IMR-90 (cell line): ENCODE results near the gene ZNF277. TPM values are rescaled to one million over a fixed set of nuclear protein-coding genes. Genes with fewer than 3 reads are reported as not detected.

Experiments
- ATAC-seq: fragments of 200-7000 bp; cut with Tn5 transposase; 2 replicates; pipeline ENCODE4 v1.9.1; 2020; ENCODE audit warnings: low read depth, mild to moderate bottlenecking, moderate library complexity
- BruUV-seq: library from RNA; stranded (reverse); fragments of 400-500 nt; replicated peaks from 2 replicates; lab custom pipeline; 2021; lab: Mats Ljungman, UMichigan
- CTCF ChIA-PET: fragments of 300-600 bp; formaldehyde crosslinking; extraction: SDS; loops from one replicate; lab custom pipeline; 2021; ENCODE audit warnings: antibody characterized with exemption; lab: Yijun Ruan, JAX
- POLR2A ChIA-PET: fragments of 300-600 bp; sonication (Branson Sonifier 250); formaldehyde crosslinking; loops from one replicate; lab custom pipeline; 2022; ENCODE audit warnings: antibody characterized with exemption; ENCODE audit not compliant: unreplicated experiment; lab: Charles Lee
- DNase-seq: peaks from one replicate; pipeline ENCODE4 v3.0.0; 2013
- H2AFZ ChIP-seq: replicated peaks from 2 replicates; pipeline ENCODE3; 2013; ENCODE audit warnings: low read length, mild to moderate bottlenecking; ENCODE audit not compliant: poor library complexity
- H2AK5ac ChIP-seq: 2 replicates; pipeline ENCODE4 v1.6.1; 2013; ENCODE audit warnings: low read depth, low read length, inconsistent platforms
- H2AK9ac ChIP-seq: replicated peaks from 2 replicates; pipeline ENCODE3; 2013; ENCODE audit warnings: mild to moderate bottlenecking, low read depth, low read length, moderate library complexity; ENCODE audit not compliant: poor library complexity
- H2BK120ac ChIP-seq: 2 replicates; pipeline ENCODE4 v1.6.1; 2013; ENCODE audit warnings: low read depth, low read length, inconsistent platforms
- H2BK15ac ChIP-seq: 3 replicates; pipeline ENCODE4 v1.6.1; 2013; ENCODE audit warnings: low read depth, low read length, inconsistent platforms
- H2BK20ac ChIP-seq: 2 replicates; pipeline ENCODE4 v1.6.1; 2013; ENCODE audit warnings: low read depth, mild to moderate bottlenecking, inconsistent platforms, low read length, moderate library complexity
- H2BK5ac ChIP-seq: 2 replicates; pipeline ENCODE4 v1.6.1; 2013; ENCODE audit warnings: mild to moderate bottlenecking, low read depth, low read length, inconsistent platforms; ENCODE audit not compliant: poor library complexity, severe bottlenecking
- H3K14ac ChIP-seq: replicated peaks from 2 replicates; pipeline ENCODE4 v1.6.1; 2013; ENCODE audit warnings: low read depth, low read length, inconsistent platforms
- H3K18ac ChIP-seq: 2 replicates; pipeline ENCODE4 v1.6.1; 2013; ENCODE audit warnings: low read depth, low read length, control low read depth
- H3K23ac ChIP-seq: 2 replicates; pipeline ENCODE4 v1.6.1; 2013; ENCODE audit warnings: low read depth, low read length, inconsistent platforms
- H3K27ac ChIP-seq: 2 replicates; pipeline ENCODE4 v1.5.1; 2013; ENCODE audit warnings: mild to moderate bottlenecking, control low read depth, low read length; ENCODE audit not compliant: insufficient read depth
- H3K27me3 ChIP-seq: 2 replicates; pipeline ENCODE4 v1.6.1; 2013; ENCODE audit warnings: low read length; ENCODE audit not compliant: control insufficient read depth, insufficient read depth
- H3K36me3 ChIP-seq: 2 replicates; pipeline ENCODE4 v1.6.1; 2013; ENCODE audit warnings: low read length, mixed read lengths; ENCODE audit not compliant: control insufficient read depth, insufficient read depth
- H3K4ac ChIP-seq: 2 replicates; pipeline ENCODE4 v1.6.1; 2013; ENCODE audit warnings: low read depth, low read length, inconsistent platforms
- H3K4me1 ChIP-seq: 2 replicates; pipeline ENCODE4 v1.6.1; 2013; ENCODE audit warnings: low read length, mixed read lengths; ENCODE audit not compliant: control insufficient read depth, insufficient read depth
- H3K4me2 ChIP-seq: 2 replicates; pipeline ENCODE4 v1.6.1; 2013; ENCODE audit warnings: low read depth, mild to moderate bottlenecking, control low read depth, low read length, moderate library complexity
- H3K4me3 ChIP-seq: 2 replicates; pipeline ENCODE4 v1.5.1; 2013; ENCODE audit warnings: low read depth, mild to moderate bottlenecking, control low read depth, low read length, moderate library complexity; ENCODE audit not compliant: insufficient read depth
- H3K56ac ChIP-seq: 2 replicates; pipeline ENCODE4 v1.6.1; 2013; ENCODE audit warnings: low read length, inconsistent platforms; ENCODE audit not compliant: insufficient read depth; ENCODE audit errors: extremely low read depth
- H3K79me1 ChIP-seq, 2 experiments: 2 replicates each; pipeline ENCODE4 v1.6.1; 2013; ENCODE audit warnings: low read length in 2 of 2, inconsistent platforms in 1 of 2, low read depth in 1 of 2
- H3K9ac ChIP-seq: 2 replicates; pipeline ENCODE4 v1.6.1; 2013; ENCODE audit warnings: low read depth, low read length, control low read depth
- H3K9me1 ChIP-seq: 2 replicates; pipeline ENCODE4 v1.6.1; 2013; ENCODE audit warnings: low read length, inconsistent platforms; ENCODE audit not compliant: insufficient read depth
- H3K9me3 ChIP-seq: 2 replicates; pipeline ENCODE4 v1.6.1; 2013; ENCODE audit warnings: low read length; ENCODE audit not compliant: control insufficient read depth, insufficient read depth
- H4K20me1 ChIP-seq: 2 replicates; pipeline ENCODE4 v1.6.1; 2013; ENCODE audit warnings: low read length, inconsistent platforms; ENCODE audit not compliant: insufficient read depth
- H4K5ac ChIP-seq: 2 replicates; pipeline ENCODE4 v1.6.1; 2013; ENCODE audit warnings: mild to moderate bottlenecking, low read depth, low read length, control low read depth
- H4K8ac ChIP-seq, 2 experiments: 2 replicates each; pipeline ENCODE4 v1.6.1; 2013; ENCODE audit warnings: low read depth in 2 of 2, low read length in 2 of 2, control low read depth in 1 of 2, inconsistent platforms in 1 of 2
- H4K91ac ChIP-seq: 2 replicates; pipeline ENCODE4 v1.6.1; 2013; ENCODE audit warnings: low read depth, low read length, inconsistent platforms; ENCODE audit not compliant: insufficient read depth
- BHLHE40 ChIP-seq: fragments of 150-350 bp; IDR thresholded peaks from 2 replicates; pipeline ENCODE4 v1.6.1; 2016; ENCODE audit warnings: mild to moderate bottlenecking, low read depth, low read length
- CEBPB ChIP-seq: IDR thresholded peaks from 2 replicates; pipeline ENCODE4 v1.6.1; 2012; ENCODE audit warnings: low read depth, low read length, improper control_type of control experiment
- CHD1 ChIP-seq: IDR thresholded peaks from 2 replicates; pipeline ENCODE4 v1.6.1; 2012; ENCODE audit warnings: low read depth, low read length, improper control_type of control experiment
- ELK1 ChIP-seq: fragments of 150-350 bp; IDR thresholded peaks from 2 replicates; pipeline ENCODE4 v1.6.1; 2016; ENCODE audit warnings: low read depth, mild to moderate bottlenecking, low read length, moderate library complexity, borderline replicate concordance
- FOS ChIP-seq: fragments of 150-350 bp; IDR thresholded peaks from 2 replicates; pipeline ENCODE4 v1.6.1; 2016; ENCODE audit warnings: low read depth, low read length
- MAFK ChIP-seq: IDR thresholded peaks from 2 replicates; pipeline ENCODE4 v1.6.1; 2012; ENCODE audit warnings: low read depth, low read length, improper control_type of control experiment
- MAZ ChIP-seq: IDR thresholded peaks from 2 replicates; pipeline ENCODE4 v1.6.1; 2012; ENCODE audit warnings: low read depth, mild to moderate bottlenecking, low read length, improper control_type of control experiment, moderate library complexity, borderline replicate concordance
- MXI1 ChIP-seq: IDR thresholded peaks from 2 replicates; pipeline ENCODE4 v1.6.1; 2012; ENCODE audit warnings: low read depth, mild to moderate bottlenecking, low read length, moderate library complexity, borderline replicate concordance
- NFE2L2 ChIP-seq: fragments of 150-350 bp; IDR thresholded peaks from 2 replicates; pipeline ENCODE4 v1.6.1; 2016; ENCODE audit warnings: low read depth, mild to moderate bottlenecking, low read length
- POLR2A ChIP-seq: IDR thresholded peaks from 2 replicates; pipeline ENCODE4 v1.6.1; 2012; ENCODE audit warnings: mild to moderate bottlenecking, low read depth, low read length
- RAD21 ChIP-seq: IDR thresholded peaks from 2 replicates; pipeline ENCODE4 v1.6.1; 2012; ENCODE audit warnings: low read length, improper control_type of control experiment
- RCOR1 ChIP-seq: IDR thresholded peaks from 2 replicates; pipeline ENCODE4 v1.6.1; 2012; ENCODE audit warnings: mild to moderate bottlenecking, low read length, improper control_type of control experiment; ENCODE audit not compliant: insufficient replicate concordance
- RFX5 ChIP-seq: IDR thresholded peaks from 2 replicates; pipeline ENCODE4 v1.8.0; 2012; ENCODE audit warnings: low read depth, mild to moderate bottlenecking, low read length, moderate library complexity
- SMC3 ChIP-seq: fragments of 150-350 bp; IDR thresholded peaks from 2 replicates; pipeline ENCODE4 v1.6.1; 2016; ENCODE audit warnings: low read depth, mild to moderate bottlenecking, antibody characterized with exemption, low read length, moderate library complexity
- WGBS, 2 experiments: methylation state at CpG; one replicate each; pipeline versions ENCODE4 v1.1.5 to v1.1.7; 2013; ENCODE audit warnings: missing lambda C conversion rate in 2 of 2; ENCODE audit not compliant: insufficient read length in 1 of 2; ENCODE audit errors: extremely low coverage in 2 of 2; 5-methylcytosine and 5-hydroxymethylcytosine counted together
- dilution Hi-C: fragments of 300-500 bp; cut with HindIII; formaldehyde crosslinking; loops from one replicate; pipeline ENCODE4 v1.14.3; 2018; ENCODE audit warnings: low sequenced_read_pairs; ENCODE audit not compliant: unreplicated experiment
- in situ Hi-C: fragments of 300-500 bp; cut with MboI; formaldehyde crosslinking; loops from 3 replicates; pipeline ENCODE4 v1.14.3; 2019; ENCODE audit warnings: low sequenced_read_pairs, inconsistent platforms, mixed read lengths
- intact Hi-C: fragments of 100-400 bp; cut with micrococcal nuclease; formaldehyde crosslinking; loops from 2 replicates; pipeline ENCODE4 v1.10.0; 2022
- polyA plus RNA-seq, 3 experiments: library from polyadenylated mRNA; depleted of rRNA; stranded (reverse); fragments of >200 nt; gene quantifications; 2 replicates each; pipeline ENCODE4 v1.2.3, GENCODE V29; 2012; ENCODE audit warnings: low replicate concordance in 1 of 3
- total RNA-seq: library from RNA; depleted of rRNA; stranded (reverse); fragments of >200 nt; gene quantifications from 2 replicates; pipeline ENCODE4 v1.2.3, GENCODE V29; 2012
- TF ChIP-seq, protein P1 (sequence below): fragments of 150-350 bp; IDR thresholded peaks from 2 replicates; pipeline ENCODE4 v1.6.1; 2017; ENCODE audit warnings: mild to moderate bottlenecking, antibody characterized with exemption, low read length, low read depth
- TF ChIP-seq, protein P2 (sequence below): conservative IDR thresholded peaks from 2 replicates; pipeline ENCODE4 v1.5.1; 2012; ENCODE audit warnings: mild to moderate bottlenecking, low read depth, low read length, improper control_type of control experiment

The ZNF277 gene
- total and polyA plus RNA-seq, 2 of the 4 experiments (the other 2 are of a cell fraction), result 7.3 to 21.3 TPM

DNA sequence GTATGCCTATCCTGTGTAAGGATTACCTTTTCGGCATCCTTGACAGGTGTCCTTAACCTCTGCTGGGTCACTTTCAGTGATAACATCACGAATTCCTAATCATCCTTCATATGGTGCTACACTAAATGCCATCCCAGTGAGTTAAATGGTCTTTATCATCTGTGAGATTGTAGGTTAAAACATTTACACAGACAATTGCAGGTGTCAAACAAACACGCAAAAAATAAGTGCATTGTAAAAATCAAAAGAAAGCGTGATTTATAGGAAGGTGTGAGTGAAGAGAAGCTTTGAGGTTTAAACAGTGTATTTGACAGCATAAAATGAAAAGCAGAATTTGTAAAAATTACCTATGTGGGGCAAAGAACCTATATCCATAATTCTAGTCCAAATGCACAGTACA is 132.3 kb downstream of the ZNF277 start:
- H3K9me3 ChIP-seq, result no peaks in the 10 kb centered on the region
- no peak for TF ChIP-seq CHD1
- TF ChIP-seq, protein P1, sequence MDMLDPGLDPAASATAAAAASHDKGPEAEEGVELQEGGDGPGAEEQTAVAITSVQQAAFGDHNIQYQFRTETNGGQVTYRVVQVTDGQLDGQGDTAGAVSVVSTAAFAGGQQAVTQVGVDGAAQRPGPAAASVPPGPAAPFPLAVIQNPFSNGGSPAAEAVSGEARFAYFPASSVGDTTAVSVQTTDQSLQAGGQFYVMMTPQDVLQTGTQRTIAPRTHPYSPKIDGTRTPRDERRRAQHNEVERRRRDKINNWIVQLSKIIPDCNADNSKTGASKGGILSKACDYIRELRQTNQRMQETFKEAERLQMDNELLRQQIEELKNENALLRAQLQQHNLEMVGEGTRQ, result no peak
- TF ChIP-seq MAFK, result no peak
- TF ChIP-seq POLR2A, result no peak
- no peak for TF ChIP-seq ELK1
- TF ChIP-seq BHLHE40, result no peak
- no peak for TF ChIP-seq RAD21
- no peak for TF ChIP-seq RFX5
- no peak for TF ChIP-seq FOS
- TF ChIP-seq, protein P2, sequence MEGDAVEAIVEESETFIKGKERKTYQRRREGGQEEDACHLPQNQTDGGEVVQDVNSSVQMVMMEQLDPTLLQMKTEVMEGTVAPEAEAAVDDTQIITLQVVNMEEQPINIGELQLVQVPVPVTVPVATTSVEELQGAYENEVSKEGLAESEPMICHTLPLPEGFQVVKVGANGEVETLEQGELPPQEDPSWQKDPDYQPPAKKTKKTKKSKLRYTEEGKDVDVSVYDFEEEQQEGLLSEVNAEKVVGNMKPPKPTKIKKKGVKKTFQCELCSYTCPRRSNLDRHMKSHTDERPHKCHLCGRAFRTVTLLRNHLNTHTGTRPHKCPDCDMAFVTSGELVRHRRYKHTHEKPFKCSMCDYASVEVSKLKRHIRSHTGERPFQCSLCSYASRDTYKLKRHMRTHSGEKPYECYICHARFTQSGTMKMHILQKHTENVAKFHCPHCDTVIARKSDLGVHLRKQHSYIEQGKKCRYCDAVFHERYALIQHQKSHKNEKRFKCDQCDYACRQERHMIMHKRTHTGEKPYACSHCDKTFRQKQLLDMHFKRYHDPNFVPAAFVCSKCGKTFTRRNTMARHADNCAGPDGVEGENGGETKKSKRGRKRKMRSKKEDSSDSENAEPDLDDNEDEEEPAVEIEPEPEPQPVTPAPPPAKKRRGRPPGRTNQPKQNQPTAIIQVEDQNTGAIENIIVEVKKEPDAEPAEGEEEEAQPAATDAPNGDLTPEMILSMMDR, result no peak
- TF ChIP-seq RCOR1, result no peak
- no peak for TF ChIP-seq SMC3
- TF ChIP-seq MXI1, result no peak
- no peak for TF ChIP-seq CEBPB
- TF ChIP-seq MAZ, result no peak
- no peak for TF ChIP-seq NFE2L2
- intact Hi-C loops, result no loop called here
- CTCF ChIA-PET, result interaction anchor here (0.8 kb wide), 1 partner anchor 16 kb away, joined by 3 read pairs; no protein-coding TSS in a partner anchor
- H3K18ac ChIP-seq, result no peak overlapping the region
- H2AK9ac ChIP-seq, result no peak overlapping the region
- H2AFZ ChIP-seq, result no peak overlapping the region
- 100% methylated on average over 1 of the region's 4 CpGs; no CpG with 5 or more reads in 1 of the 2 experiments for WGBS, 2 experiments
- no peak overlapping the region for H2BK20ac ChIP-seq
- in situ Hi-C loops, result no loop called here
- no peak overlapping the region for H2BK120ac ChIP-seq
- H3K56ac ChIP-seq, result no peak overlapping the region
- ATAC-seq (no peak), DNase-seq (no peak)
- H2BK5ac ChIP-seq, result no peak overlapping the region
- H3K4me3 ChIP-seq, result no peak overlapping the region
- no peak overlapping the region for H3K27ac ChIP-seq
- POLR2A ChIA-PET, result interaction anchor here (0.6 kb wide), 1 partner anchor 10 kb away, joined by 5 read pairs; no protein-coding TSS in a partner anchor
- H3K4ac ChIP-seq, result no peak overlapping the region
- H4K8ac ChIP-seq, result no peak overlapping the region
- BruUV-seq, result no TSS peak
- no peaks in the 10 kb centered on the region for H4K20me1 ChIP-seq
- H3K9me1 ChIP-seq, result no peaks in the 10 kb centered on the region
- no peaks in the 10 kb centered on the region for H3K79me1 ChIP-seq
- H3K36me3 ChIP-seq, result peaks cover 13% of the 10 kb centered on the region
- no peaks in the 10 kb centered on the region for H3K27me3 ChIP-seq
- H2BK15ac ChIP-seq, result no peak overlapping the region
- H4K91ac ChIP-seq, result no peak overlapping the region
- dilution Hi-C loops, result no loop called here
- H2AK5ac ChIP-seq, result no peak overlapping the region
- H3K4me2 ChIP-seq, result no peak overlapping the region
- H3K9ac ChIP-seq, result no peak overlapping the region
- no peak overlapping the region for H3K14ac ChIP-seq
- H4K5ac ChIP-seq, result no peak overlapping the region
- no peaks in the 10 kb centered on the region for H3K4me1 ChIP-seq
- H3K23ac ChIP-seq, result no peak overlapping the region
